SHP77 treated with DMSO at 0.1 percent for 48 hours (cell line): ENCODE results near the gene PUS1.

Experiments
- DNase-seq: peaks from one replicate; lab custom pipeline; 2025; lab: John Stamatoyannopoulos, UW

The PUS1 gene

DNA sequence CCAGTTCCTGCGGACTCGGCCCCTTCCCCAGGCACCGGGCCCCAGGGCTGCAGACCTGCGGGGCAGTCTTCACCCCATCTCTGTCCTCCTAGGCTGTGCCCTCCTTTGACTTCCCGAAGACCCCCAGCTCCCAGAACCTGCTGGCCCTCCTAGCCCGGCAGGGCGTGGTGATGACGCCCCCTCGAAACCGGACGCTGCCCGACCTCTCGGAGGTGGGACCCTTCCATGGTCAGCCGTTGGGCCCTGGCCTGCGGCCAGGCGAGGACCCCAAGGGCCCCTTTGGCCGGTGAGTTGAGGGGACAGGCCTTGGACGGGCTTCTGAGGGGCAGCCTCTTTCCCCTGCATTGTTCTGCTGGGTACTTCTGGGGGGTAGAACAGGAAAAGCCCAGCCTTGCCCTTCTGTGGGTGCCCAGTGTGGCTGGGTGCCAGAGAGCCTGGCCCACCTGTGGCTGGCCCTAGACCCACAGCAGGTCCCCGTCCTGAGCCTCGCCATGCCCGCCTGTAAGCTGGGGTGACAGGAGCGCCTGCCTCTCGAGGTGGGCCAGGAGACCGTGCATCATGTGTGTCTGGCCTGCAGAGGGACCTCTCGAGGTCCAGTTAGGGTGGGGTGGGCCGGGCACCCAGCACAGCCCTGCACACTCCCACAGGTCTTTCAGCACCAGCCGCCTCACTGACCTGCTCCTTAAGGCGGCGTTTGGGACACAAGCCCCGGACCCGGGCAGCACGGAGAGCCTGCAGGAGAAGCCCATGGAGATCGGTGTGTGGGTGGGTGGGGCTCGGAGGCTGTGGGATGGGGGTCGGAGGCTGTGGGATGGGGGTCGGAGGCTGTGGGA, 12.6 kb upstream of the PUS1 start:
- no peak for DNase-seq

DNA sequence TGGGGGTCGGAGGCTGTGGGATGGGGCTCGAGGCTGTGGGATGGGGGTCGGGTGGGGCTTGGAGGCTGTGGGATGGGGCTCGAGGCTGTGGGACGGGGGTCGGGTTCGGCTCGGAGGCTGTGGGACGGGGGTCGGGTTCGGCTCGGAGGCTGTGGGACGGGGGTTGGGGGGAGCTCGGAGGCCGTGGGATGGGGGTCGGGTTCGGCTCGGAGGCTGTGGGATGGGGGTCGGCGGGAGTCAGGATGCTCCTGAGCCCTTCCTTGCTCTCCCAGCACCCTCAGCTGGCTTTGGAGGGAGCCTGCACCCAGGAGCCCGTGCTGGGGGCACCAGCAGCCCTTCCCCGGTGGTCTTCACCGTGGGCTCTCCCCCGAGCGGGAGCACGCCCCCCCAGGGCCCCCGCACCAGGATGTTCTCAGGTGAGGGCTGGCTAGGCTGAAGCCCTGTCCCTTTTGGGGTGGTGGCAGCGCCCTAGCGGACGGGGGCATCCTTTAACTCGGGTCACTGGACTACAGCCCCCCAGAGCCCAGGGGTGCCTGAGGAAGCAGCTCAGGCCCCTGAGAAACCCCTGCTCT, 11.9 kb upstream of the PUS1 start:
- no peak for DNase-seq

DNA sequence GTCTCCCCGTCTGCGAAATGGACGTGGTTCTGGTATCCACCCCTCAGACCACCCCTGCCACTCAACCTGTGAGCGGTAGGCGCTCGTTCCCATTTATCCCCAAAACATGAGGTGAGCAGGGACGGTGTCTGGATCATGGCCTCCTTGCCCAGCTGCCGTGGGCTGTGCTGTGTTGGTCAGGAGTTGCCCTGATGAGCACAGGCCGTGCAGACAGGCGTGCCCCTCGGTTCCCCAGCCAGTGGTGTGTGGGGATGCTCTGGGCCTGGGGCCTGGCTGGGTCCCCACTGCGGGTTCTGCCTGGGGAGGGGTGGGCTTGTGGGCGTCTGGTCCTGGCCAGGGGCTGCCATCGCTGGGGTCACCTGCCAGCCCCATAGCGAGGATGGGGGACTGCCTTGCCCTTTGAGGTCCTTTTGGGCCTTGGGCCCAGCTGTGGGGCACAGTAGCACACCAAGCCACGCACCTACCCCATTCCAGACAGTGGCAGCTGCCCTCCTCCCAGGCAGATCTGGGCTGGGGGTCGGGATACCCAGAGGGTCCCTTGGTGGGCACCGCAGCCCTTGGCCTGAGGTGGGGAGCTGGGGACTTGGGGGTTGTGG, 11.3 kb upstream of the PUS1 start:
- DNase-seq = no peak

DNA sequence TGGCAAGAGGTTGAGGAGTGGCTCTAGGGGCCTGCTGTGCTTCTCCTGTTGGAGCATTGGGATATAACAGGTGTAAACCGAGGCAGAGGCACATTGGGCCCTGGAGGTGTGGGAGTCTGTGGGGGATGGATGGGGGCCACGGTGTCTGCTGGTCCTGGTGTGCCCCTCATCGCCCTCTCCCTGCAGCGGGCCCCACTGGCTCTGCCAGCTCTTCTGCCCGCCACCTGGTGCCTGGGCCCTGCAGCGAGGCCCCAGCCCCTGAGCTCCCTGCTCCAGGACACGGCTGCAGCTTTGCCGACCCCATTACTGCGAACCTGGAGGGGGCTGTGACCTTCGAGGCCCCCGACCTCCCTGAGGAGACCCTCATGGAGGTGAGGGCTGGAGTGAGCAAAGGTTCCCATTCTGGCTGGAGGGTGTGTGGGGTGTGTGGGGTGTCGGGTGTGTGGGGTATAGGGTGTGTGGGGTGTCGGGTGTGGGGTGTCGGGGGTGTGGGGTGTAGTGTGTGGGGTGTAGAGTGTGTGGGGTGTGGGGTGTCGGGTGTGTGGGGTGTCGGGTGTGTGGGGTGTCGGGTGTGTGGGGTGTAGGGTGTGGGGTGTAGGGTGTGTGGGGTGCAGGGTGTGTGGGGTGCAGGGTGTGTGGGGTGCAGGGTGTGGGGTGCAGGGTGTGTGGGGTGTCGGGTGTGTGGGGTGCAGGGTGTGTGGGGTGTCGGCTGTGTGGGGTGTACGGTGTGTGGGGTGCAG, 10.6 kb upstream of the PUS1 start:
- DNase-seq = no peak

DNA sequence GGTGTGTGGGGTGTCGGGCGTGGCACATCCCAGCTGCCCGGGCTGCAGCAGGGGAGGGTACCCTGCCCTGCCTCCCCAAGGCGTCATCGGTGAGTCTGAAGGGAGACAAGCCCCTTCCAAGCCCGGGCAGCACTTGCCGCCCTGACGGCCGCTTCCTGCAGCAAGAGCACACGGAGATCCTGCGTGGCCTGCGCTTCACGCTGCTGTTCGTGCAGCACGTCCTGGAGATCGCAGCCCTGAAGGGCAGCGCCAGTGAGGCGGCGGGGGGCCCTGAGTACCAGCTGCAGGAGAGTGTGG, 10.1 kb upstream of the PUS1 start:
- DNase-seq = no peak

DNA sequence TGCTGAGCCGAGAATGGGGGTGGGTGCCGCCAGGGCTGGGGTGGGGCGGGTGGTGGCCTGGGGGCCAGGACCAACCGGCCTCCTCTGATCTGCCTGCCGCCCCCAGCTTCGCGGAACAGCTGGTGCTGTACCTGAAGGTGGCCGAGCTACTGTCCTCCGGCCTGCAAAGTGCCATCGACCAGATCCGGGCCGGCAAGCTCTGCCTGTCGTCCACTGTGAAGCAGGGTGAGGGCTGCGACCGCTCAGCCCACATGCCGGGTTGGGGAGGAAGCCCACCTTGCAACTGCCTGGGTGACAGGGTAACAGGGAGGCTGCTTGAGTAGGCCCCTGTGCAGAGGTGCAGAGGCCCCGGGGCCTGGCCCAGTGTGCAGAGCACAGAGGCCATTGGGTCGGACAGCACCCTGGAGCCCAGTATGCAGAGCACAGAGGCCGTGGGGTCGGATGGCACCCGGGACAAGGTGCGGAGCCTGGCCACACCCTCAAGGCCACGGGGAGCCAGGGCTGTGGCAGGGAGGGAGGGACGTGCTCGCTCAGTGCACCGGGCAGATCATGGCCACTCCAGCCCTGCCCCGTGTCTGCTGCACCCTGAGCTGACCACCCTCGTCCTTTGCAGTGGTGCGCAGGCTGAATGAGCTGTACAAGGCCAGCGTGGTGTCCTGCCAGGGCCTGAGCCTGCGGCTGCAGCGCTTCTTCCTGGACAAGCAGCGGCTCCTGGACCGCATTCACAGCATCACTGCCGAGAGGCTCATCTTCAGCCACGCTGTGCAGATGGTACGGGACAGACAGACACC, 9.5 kb upstream of the PUS1 start:
- no peak for DNase-seq

DNA sequence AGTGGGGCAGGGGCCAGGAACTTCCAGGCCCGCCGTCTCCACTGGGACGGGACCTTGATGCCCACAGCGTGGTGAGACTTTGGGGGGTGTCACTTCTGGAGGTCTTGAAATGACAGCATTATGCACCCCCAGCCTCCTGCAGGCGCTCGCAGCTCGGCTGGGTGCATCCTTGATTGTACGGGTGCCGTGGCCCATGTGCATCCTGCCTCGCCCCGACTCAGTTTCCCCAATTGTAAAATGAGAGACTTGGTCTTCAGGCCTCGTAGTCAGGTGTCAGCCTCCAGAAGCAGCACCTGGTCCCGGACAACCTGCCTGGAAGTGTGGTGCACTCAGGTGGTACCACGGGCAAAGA, 8.9 kb upstream of the PUS1 start:
- DNase-seq = no peak

DNA sequence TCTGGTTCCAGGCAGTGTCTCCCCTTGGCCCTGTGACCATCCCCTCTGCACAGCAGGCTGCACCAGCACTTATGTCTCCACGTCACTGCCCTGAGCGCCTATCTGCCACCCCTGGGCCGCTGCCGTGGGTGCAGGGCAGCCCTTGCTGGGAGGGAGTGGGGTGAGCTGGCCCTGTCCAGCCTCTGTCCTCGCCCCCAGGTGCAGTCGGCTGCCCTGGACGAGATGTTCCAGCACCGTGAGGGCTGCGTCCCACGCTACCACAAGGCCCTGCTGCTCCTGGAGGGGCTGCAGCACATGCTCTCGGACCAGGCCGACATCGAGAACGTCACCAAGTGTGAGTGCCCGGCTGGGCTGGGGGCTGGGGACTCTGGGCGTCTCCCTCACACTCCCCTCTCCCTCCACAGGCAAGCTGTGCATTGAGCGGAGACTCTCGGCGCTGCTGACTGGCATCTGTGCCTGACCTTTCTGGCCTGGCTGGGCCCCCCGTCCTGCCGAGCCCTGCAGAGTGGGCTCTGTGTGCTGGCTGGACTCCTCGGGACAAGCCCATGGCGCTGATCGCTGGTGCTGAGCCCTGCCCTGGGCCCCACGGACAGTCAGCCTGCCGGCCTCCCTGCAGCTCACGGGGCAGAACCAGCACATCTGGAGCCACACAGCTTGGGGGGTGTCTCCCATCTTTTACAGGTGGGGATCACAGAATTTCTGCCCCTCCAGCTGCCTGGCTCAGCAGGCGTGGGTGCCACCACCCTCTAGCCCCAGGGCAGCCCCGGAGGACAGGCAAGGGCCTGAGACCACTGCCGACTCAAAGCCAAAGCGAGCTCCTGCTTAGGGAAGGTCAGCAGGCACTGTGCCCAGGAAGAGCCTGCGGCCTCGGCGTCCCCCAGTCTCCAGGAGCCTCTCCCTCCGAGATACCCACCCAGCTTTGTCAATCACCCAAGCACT, 7.9 kb upstream of the PUS1 start:
- DNase-seq = no peak

DNA sequence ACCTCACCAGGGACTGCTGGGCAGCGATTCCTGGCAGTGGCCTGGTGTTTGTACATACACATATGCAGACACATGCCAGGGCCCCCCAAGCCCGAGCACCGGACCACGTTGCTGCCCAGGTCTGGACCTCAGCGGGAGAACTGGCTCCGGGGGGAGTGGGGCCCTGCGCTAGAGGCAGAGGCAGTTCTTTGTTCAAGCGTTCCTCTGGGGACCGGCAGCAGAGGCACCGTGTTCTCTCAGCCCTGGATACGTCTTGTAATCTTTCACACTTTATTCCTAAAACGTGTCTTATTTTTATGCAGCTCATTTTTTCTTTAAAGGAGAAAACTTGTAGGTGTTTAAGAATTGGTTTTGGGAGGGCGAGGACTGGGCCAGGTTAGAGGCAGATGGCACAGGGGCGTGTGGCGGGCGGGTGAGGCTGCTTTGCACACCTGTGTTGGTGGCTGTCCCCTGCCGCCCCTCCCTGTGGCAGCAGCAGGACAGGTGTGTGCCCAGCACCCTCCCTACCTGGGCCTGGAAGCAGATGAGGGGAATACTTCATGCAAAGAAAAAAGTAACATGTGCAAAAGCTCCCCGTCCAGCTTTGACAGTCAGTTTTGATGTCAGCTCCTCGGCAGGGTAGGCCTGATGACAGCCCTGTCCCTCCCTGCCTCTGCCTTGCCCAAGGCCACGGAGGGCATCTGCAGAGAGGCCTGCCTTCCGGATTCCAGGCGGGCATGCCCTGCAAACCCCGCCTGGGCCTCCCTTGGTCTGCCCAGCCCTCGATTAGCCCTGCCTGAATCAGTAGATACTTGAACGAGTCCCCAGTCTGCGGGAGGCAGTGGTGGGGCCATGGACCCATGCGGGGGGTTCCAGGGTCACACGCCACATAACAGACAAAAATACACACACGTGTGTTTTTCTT, 7.0 kb upstream of the PUS1 start:
- DNase-seq = no peak

DNA sequence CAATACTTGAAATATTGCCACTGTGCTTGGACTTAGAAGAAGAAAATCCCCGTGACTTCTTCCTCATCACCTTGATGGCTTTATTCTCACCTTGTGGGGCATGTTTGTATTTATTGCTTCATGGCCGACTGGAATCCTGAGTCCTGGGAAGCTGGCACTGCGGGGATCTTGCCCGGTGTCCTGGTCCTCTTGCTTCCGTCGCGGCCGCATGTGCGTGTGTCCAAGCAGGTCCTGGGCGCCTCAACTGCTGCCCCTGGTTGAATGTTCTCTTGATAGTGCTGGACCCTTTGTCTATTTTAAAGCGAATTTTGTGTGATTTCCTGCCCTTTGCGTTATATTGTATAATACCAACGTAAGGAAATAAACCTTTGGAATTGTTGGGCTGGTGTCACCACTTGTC, 6.3 kb upstream of the PUS1 start:
- DNase-seq = no peak

DNA sequence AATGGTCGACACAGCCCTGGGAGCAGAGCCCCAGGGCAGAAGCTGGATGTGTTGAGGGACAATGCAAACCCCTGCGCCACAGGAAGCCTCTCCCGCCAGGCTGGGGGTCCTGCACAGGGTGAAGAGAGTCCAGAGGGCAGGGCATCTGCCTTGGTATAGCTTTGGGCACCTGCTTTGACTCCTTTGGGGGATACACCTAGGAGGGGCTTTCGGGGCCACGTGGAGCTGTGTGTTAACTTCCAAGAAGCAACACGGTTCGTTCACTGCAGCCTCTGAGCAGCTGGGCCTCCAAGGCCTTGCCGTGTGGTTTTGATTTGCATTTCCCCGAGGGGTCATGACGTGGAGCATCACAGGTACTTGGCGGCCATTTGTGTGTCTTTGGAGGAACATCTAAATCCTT, 5.8 kb upstream of the PUS1 start:
- DNase-seq = no peak

DNA sequence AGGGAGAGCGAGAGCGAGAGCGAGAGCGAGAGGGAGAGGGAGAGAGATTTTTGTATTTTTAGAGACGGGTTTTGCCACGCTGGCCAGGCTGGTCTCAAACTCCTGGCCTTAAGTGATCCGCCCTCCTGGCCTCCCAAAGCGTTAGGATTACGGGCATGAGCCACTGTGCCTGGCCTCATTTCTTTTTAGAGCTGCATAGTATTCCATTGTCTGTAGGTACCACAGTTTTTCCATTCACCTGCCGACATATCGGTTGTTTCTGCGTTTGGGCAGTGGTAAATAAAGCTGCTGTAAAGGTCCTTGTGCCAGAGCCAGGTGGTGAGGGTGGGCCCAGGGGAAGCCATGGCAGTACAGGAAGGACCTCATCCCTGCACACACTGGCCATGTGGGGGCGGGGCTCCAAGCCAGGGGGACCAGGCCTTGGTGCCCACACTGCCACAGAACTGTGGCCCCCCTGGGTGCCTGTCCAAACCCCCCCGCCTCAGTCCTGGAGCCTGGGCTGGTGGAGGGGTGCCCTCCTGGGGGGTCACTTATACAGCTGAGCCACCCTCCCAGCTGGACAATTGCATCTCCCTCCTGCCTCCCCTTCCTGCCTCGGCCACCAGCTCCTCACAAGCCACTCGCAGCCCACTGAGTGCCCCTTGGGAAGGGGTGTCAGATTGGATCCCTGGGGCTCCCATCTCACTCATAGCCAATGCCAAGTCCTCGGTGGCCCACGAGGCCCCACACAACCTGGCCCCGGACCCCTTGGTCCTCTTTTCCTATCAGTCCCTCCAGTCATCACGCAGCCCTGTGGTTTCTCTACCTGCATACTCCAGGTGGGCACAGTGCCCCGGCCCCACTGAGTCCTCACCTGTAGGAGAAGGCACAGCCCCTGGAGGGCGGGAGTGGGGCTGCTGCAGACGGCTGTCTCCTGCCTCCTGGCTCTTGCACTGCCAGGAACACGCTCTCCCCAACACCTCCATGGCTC, 1.7 kb upstream of the PUS1 start:
- DNase-seq = no peak

DNA sequence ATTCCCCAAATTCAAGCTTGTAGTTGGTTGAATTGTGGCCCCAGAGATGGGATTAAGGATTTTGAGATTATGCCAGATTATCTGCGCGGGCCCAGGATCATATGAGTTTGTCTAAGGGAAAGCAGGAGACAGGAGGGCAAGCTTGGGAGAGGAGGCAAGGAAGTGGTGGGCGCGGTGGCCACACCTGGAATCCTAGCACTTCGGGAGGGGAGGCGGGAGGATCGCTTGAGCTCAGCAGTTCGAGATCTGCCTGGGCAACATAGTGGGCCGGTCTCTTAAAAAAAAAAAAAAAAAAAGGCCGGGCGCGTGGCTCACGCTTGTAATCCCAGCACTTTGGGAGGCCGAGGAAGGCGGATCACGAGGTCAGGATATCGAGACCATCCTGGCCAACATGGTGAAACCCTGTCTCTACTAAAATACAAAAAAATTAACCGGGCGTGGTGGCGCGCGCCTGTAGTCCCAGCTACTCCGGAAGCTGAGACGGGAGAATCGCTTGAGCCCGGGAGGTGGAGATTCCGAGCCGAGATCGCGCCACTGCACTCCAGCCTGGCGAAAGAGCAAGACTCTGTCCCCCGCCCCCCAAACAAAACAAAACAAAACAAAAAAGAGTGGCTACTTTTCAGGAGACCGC, 881 bp upstream of the PUS1 start:
- DNase-seq = no peak

DNA sequence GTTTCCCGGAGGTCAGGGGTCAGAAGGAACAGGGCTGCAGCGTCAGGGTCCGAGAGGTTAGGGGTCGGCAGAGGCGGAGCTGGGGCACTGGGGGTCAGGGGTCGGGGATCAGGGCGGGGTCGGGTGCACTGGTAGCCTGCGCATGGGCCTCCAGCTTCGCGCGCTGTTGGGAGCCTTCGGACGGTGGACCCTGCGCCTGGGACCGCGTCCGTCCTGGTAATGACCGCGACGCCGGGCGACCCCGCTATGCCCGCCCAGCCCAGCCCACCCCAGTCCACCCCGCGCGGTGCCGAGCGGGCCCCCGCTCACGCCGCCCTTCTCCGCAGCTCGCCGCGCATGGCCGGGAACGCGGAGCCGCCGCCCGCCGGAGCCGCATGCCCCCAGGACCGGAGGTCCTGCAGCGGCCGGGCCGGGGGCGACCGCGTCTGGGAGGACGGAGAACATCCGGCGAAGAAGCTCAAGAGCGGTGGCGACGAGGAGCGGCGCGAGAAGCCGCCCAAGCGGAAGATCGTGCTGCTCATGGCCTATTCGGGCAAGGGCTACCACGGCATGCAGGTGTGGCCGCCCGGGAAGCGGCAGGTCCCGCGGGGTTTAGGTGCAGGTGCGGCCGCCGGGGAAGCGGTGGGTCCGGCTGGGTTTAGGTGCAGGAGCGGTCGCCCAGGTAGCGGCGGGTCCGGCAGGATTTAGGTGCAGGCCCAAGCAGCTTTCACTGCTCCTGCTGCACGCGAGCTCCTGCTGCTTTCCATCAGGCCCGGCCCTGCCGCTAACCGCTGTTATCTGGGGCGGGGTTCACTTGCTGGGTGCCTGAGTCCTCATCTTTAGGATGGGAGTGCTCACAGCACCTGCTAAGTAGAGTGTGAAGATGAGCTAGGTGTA, 743 bp downstream of the PUS1 start:
- DNase-seq = no peak

DNA sequence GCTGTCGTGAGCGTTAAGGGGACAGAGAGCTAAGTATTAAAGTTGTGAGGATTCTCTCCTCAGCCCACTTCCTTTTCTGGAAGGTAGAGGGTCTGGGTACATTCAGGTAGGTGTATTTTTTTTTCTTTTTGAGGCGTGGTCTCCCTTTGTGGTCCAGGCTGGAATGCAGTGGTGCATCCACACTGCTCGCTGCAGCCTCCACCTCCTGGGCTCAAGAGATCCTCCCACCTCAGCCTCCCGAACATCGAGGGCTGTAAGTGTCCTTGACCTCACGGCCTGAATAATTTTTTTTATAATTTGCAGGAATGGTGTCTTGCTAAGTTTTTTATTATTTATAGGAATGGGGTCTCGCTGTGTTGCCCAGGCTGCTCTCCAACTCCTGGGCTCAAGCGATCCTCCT, 1.4 kb downstream of the PUS1 start:
- no peak for DNase-seq

DNA sequence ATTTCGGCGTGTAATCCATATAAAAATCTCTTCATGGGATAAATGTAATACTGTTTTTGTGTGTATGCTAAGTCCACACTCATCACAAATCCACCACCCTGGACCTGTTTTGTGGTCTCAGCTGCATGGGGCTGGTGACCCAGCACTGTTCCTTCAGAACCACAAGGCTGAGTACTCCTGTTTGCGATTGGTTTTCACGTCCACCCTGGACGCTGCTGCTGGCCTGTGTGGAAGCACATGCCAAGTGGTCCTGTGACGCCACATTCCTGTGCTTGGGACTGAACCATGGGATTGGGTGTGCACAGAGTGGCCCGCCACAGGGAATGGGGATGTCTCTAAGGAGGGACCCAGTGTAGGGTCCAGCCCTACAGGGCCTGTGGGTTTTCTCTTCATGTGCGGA, 4.3 kb downstream of the PUS1 start:
- no peak for DNase-seq

DNA sequence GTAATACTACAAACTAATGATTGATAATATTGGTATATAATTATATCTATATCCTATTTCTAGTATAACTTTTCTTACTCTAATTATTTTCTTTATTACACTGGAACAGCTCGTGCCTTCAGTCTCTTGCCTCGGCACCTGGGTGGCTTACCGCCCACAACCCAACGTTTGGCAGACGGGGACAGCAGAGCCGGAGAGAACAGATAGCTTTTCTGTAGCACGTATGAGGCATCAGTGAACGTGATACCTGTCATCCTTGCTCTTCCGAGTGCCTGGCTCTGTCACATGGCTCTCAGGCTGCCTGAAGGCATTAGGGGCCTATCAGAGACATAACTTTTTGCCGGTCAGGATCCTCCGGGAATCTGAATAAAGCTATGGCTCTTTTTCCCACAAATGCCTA, 5.5 kb downstream of the PUS1 start:
- no peak for DNase-seq

DNA sequence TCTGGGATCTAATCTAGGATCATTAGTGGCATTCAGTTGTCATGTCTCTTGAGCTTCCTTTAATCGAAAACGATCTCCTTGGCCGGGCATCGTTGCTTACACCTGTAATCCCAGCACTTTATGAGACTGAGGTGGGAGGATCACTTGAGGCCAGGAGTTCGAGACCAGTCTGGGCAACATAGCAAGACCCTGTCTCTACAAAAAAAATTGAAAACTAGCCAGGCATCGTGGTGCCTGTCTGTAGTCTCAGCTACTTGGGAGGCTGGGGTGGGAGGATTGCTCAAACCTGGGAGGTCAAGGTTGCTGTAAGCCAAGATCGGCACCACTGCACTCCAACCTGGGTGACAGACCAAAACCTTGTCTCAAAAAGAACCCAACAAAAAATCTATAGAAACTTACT, 9.0 kb downstream of the PUS1 start:
- no peak for DNase-seq
